Psoas muscle (tissue), 8 donors: ENCODE data around the gene KLHL25. TPM values are rescaled to one million over a fixed set of nuclear protein-coding genes. Genes with fewer than 3 reads are reported as not detected.

Source experiments
- ATAC-seq, 4 donors: fragments of 200-7000 bp; cut with Tn5 transposase; one replicate each; pipeline ENCODE4 v1.9.1; 2020; ENCODE audit warnings: moderate library complexity in 3 of 4, mild to moderate bottlenecking in 2 of 4
- DNase-seq, 2 donors: peaks; one replicate each; pipeline ENCODE4 v3.0.0-alpha.2; 2020
- H3K27ac ChIP-seq: fragments of 200-600 bp; one replicate; pipeline ENCODE4 v1.8.0; 2022
- H3K27me3 ChIP-seq, 3 donors: fragments of 200-600 bp in 1 of 3; one replicate each; pipeline versions ENCODE4 v1.6.1 to v1.8.0; 2013 to 2022; ENCODE audit warnings: low read length in 2 of 3, mild to moderate bottlenecking in 2 of 3, moderate library complexity in 1 of 3; ENCODE audit not compliant: insufficient read depth in 3 of 3
- H3K36me3 ChIP-seq, 2 donors: fragments of 200-600 bp in 1 of 2; one replicate each; pipeline versions ENCODE4 v1.6.1 to v1.8.0; 2013 to 2022; ENCODE audit warnings: low read depth in 1 of 2, mild to moderate bottlenecking in 1 of 2, moderate library complexity in 1 of 2; ENCODE audit not compliant: insufficient read depth in 1 of 2
- H3K4me1 ChIP-seq: fragments of 200-600 bp; one replicate; pipeline ENCODE4 v1.8.0; 2022
- H3K4me3 ChIP-seq: fragments of 200-600 bp; one replicate; pipeline ENCODE4 v1.8.0; 2022; ENCODE audit warnings: mild to moderate bottlenecking
- H3K9me3 ChIP-seq: fragments of 200-600 bp; one replicate; pipeline ENCODE4 v1.8.0; 2022
- WGBS, 3 donors: extraction: QIAGEN DNeasy Blood & Tissue Kit; methylation state at CpG; one replicate each; pipeline versions ENCODE4 v1.1.6 to v1.1.7; 2013; 5-methylcytosine and 5-hydroxymethylcytosine counted together
- intact Hi-C, 2 donors: fragments of 100-400 bp; cut with DNase I; formaldehyde crosslinking; loops; one replicate each; pipeline versions ENCODE4 v1.11.0 to v1.14.2; 2022
- polyA plus RNA-seq, 3 donors: library from polyadenylated mRNA; stranded (reverse); fragments of 200-250 nt; gene quantifications; one replicate each; pipeline ENCODE4 v1.2.3, GENCODE V29; 2013
- total RNA-seq, 4 donors: library from RNA; stranded (reverse); fragmentation: NEBNext Ultra II Directional in 2 of 4; extraction: Animal tissue kit (Norgen Biotek cat#: 25700) in 2 of 4; gene quantifications; one replicate each; pipeline versions ENCODE4 v1.2.1 to v1.2.4, GENCODE V29; 2021 to 2023
- TF ChIP-seq, protein P1 (sequence below): fragments of 200-600 bp; IDR thresholded peaks from one replicate; pipeline ENCODE4 v1.8.0; 2022; ENCODE audit warnings: antibody characterized with exemption
- donor health status: healthy with polysubstance abuse.
- donor health status: DM: no; HTN: no; CAD: no; lungs with moderate emphysema.
- donor health status: Bipolar disorder and iron deficiency.
- donor health status: healthy.
- donor health status: DM: yes; HTN: yes; CAD: no.
- donor health status: DM: no; HTN: no; CAD: no.
- donor health status: DM: no; HTN: no; CAD: no.
- donor health status: DM: yes; HTN: yes; CAD: no.

The KLHL25 gene
- total and polyA plus RNA-seq, 7 donors = 3.8 to 15.7 (median 8.1) TPM

DNA sequence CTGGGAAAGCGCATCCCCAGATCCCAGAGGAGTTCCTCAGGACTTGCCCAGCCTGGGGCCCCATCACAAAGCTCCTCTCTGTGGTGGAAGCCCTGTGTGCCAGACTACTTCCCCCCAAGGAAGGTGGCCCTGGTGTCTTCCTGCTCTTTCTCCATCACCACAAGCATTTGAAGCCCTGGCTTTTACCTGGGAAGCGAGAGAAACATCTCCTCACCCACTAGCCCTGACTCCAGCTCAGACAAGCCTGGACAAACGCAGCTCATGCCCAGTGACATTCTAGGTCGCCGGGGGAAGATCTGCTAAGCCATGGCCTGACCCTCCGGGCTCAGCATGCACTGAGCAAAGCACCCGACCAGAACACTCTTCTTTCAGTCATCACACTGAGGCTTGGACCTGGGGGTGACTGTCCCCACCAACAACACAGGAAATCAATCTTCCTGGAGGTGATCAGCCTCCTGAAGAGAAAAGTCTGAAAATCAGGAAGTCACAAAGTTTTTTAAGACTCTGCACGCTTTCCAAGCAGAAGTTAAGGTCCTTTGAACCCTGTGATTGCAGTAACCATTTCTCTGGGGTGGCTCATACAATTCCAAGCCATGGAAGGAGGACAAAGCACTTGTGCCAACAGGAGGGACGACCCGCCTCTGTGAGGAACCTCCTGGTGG, 40.8 kb downstream of the KLHL25 start:
- no peaks in the 10 kb centered on the region for H3K27me3 ChIP-seq
- no peak overlapping the region for H3K4me3 ChIP-seq
- DNase-seq = no peak
- no peak overlapping the region for H3K27ac ChIP-seq
- 89 to 95% (median 92%) methylated on average over 10 of the region's 10 CpGs for WGBS, 3 donors
- TF ChIP-seq, protein P1, sequence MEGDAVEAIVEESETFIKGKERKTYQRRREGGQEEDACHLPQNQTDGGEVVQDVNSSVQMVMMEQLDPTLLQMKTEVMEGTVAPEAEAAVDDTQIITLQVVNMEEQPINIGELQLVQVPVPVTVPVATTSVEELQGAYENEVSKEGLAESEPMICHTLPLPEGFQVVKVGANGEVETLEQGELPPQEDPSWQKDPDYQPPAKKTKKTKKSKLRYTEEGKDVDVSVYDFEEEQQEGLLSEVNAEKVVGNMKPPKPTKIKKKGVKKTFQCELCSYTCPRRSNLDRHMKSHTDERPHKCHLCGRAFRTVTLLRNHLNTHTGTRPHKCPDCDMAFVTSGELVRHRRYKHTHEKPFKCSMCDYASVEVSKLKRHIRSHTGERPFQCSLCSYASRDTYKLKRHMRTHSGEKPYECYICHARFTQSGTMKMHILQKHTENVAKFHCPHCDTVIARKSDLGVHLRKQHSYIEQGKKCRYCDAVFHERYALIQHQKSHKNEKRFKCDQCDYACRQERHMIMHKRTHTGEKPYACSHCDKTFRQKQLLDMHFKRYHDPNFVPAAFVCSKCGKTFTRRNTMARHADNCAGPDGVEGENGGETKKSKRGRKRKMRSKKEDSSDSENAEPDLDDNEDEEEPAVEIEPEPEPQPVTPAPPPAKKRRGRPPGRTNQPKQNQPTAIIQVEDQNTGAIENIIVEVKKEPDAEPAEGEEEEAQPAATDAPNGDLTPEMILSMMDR = no peak
- no peak for ATAC-seq
- H3K9me3 ChIP-seq = no peaks in the 10 kb centered on the region
- peaks cover 27% of the 10 kb centered on the region for H3K4me1 ChIP-seq
- H3K36me3 ChIP-seq = peaks cover 0 to 13% of the 10 kb centered on the region in 2 donors
- intact Hi-C loops = no loop called here

DNA sequence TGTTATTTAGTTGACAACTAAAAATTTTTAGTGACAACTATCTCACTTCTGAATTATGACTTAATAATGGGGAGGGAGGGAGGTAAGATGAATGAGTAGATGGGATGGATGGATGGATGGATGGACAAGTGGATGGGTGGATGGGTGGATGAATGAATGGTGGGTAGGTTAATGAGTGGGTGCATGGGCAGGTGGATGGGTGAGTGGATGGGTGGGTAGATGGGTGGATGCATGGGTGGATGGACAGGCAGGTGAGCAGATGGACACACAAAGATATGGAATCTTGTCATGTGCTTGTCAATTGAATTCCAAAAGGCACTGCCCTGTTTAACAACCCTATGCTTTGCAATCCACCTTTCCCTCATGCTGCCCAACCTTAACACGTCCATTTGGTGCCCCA, 41.5 kb downstream of the KLHL25 start:
- H3K36me3 ChIP-seq = peaks cover 0 to 12% of the 10 kb centered on the region in 2 donors
- ATAC-seq (no peak), DNase-seq (no peak)
- H3K4me3 ChIP-seq = no peak overlapping the region
- no peaks in the 10 kb centered on the region for H3K27me3 ChIP-seq
- intact Hi-C loops = no loop called here
- WGBS, 3 donors = 94 to 100% (median 96%) methylated on average over 1 of the region's 1 CpG
- H3K9me3 ChIP-seq = no peaks in the 10 kb centered on the region
- no peak overlapping the region for H3K27ac ChIP-seq
- peaks cover 33% of the 10 kb centered on the region for H3K4me1 ChIP-seq
- TF ChIP-seq, protein P1 = no peak

DNA sequence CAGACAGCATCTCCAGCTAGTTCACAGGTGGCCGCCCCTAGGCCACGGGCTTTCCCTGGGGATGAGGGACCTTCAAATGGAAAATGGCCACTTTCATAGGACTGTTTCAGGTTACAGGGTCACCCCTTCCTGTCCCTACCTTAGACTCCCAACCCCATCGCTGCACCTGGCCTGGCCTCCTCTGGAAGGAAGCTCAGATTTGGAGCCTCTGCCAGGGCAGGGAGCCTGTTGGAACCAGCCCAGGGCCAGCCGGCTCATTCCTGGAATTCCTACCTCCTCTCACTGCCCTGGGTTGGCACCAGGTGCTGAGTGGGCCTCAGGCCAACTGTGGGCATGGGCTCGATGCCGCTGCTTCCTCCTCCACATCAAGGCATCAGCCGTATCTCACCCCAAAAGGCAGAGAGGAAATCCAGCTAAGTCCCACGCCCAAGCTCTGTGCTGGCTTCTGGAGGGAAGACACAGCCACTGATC, 42.2 kb downstream of the KLHL25 start:
- Histone ChIP-seq H3K9me3 (no peaks in the 10 kb centered on the region), H3K27me3 (no peaks in the 10 kb centered on the region), H3K36me3 (peaks cover 0 to 13% of the 10 kb centered on the region in 2 donors), H3K4me3 (no peak overlapping the region), H3K27ac (no peak overlapping the region), H3K4me1 (peaks cover 33% of the 10 kb centered on the region)
- ATAC-seq (no peak), DNase-seq (peak in 1 of 2 donors; percentile 49)
- WGBS, 3 donors = 23 to 31% (median 30%) methylated on average over 8 of the region's 8 CpGs
- intact Hi-C loops = no loop called here
- TF ChIP-seq, protein P1 = no peak

DNA sequence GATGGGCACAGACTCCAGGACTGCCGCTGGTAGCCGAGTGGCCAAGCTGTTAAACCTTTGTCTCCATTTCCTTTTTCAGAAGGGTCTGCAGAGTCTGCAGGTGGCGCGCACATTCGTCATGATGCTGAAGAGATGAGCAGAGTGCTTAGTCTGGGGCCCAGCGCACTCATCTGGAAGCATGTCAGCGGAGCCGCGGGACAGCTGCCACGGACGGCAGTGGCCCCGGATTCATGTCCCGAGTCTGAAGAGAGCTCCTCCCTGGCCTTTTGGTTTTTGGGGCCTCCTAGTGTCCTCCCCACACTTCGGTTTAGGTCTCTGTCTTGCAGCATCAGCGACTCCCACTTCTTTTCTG, 42.6 kb downstream of the KLHL25 start:
- H3K4me1 ChIP-seq = peaks cover 33% of the 10 kb centered on the region
- TF ChIP-seq, protein P1 = no peak
- no peak overlapping the region for H3K4me3 ChIP-seq
- intact Hi-C loops = no loop called here
- no peaks in the 10 kb centered on the region for H3K27me3 ChIP-seq
- WGBS, 3 donors = 36 to 50% (median 45%) methylated on average over 13 to 15 of the region's 15 CpGs
- no peak overlapping the region for H3K27ac ChIP-seq
- H3K9me3 ChIP-seq = no peaks in the 10 kb centered on the region
- ATAC-seq (peak in 1 of 4 donors; percentile 9), DNase-seq (no peak)
- H3K36me3 ChIP-seq = peaks cover 0 to 17% of the 10 kb centered on the region in 2 donors
